Measurements from ENCODE around the gene DYNLT2.

DNA sequence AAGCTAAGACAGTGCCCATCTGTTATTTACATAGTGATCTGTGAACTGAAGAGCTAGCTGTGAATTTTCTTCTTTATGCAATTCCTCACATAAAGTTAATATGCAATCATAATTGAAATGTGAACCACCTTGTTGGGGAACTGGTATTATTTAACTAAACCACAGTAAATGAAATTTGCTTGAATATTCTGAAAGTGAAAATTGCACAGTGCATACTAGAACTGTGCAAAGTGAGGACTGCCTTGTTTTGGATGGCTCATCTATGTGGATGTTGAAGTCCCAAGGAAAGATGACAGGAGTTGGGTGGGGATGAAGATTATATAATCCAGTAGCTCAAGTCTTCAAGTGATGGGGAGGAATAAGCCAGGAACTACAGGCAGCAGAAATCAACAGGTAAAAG is 21.4 kb downstream of the DYNLT2 start:
- TF ChIP-seq, protein P1, sequence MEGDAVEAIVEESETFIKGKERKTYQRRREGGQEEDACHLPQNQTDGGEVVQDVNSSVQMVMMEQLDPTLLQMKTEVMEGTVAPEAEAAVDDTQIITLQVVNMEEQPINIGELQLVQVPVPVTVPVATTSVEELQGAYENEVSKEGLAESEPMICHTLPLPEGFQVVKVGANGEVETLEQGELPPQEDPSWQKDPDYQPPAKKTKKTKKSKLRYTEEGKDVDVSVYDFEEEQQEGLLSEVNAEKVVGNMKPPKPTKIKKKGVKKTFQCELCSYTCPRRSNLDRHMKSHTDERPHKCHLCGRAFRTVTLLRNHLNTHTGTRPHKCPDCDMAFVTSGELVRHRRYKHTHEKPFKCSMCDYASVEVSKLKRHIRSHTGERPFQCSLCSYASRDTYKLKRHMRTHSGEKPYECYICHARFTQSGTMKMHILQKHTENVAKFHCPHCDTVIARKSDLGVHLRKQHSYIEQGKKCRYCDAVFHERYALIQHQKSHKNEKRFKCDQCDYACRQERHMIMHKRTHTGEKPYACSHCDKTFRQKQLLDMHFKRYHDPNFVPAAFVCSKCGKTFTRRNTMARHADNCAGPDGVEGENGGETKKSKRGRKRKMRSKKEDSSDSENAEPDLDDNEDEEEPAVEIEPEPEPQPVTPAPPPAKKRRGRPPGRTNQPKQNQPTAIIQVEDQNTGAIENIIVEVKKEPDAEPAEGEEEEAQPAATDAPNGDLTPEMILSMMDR (IDR thresholded peaks at IDR 0.05): no peak
- no peak for TF ChIP-seq EP300 (IDR thresholded peaks at IDR 0.05; ENCODE audit: low read depth)
- TF ChIP-seq POLR2A (IDR thresholded peaks at IDR 0.05): no peak
- no peak for TF ChIP-seq POLR2AphosphoS5 (IDR thresholded peaks at IDR 0.05)
